Measurements from ENCODE around the gene HDAC4. TPM values are rescaled to one million over a fixed set of nuclear protein-coding genes. Genes with fewer than 3 reads are reported as not detected.

Gene HDAC4
- total RNA-seq, 4 donors from 2014 or later = 12.9 to 91.6 (median 39.8) TPM

GRCh38 chr2:239089884-239090283 lies 310.9 kb downstream of the HDAC4 start:
- H3K27ac ChIP-seq = no peak overlapping the region
- TF ChIP-seq, protein P1, sequence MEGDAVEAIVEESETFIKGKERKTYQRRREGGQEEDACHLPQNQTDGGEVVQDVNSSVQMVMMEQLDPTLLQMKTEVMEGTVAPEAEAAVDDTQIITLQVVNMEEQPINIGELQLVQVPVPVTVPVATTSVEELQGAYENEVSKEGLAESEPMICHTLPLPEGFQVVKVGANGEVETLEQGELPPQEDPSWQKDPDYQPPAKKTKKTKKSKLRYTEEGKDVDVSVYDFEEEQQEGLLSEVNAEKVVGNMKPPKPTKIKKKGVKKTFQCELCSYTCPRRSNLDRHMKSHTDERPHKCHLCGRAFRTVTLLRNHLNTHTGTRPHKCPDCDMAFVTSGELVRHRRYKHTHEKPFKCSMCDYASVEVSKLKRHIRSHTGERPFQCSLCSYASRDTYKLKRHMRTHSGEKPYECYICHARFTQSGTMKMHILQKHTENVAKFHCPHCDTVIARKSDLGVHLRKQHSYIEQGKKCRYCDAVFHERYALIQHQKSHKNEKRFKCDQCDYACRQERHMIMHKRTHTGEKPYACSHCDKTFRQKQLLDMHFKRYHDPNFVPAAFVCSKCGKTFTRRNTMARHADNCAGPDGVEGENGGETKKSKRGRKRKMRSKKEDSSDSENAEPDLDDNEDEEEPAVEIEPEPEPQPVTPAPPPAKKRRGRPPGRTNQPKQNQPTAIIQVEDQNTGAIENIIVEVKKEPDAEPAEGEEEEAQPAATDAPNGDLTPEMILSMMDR (IDR thresholded peaks at IDR 0.05) = no peak
- no peak for TF ChIP-seq POLR2A (IDR thresholded peaks at IDR 0.05)
- H3K9me3 ChIP-seq = no peaks in the 10 kb centered on the region
- peaks cover 7 to 11% of the 10 kb centered on the region in 2 donors for H3K36me3 ChIP-seq
- no peaks in the 10 kb centered on the region for H3K4me1 ChIP-seq
- H3K4me3 ChIP-seq (replicated peaks in 1 of 3) = no peak overlapping the region
- no peak for DNase-seq
- intact Hi-C loops (cut with DNase I) = no loop called here
- no peaks in the 10 kb centered on the region for H3K27me3 ChIP-seq
- 97 to 98% methylated on average over 10 to 12 of the region's 13 CpGs for WGBS, 2 donors

- peaks cover 5 to 21% of the 10 kb centered on the region in 2 donors for H3K36me3 ChIP-seq
- DNase-seq = no peak
- TF ChIP-seq POLR2A (IDR thresholded peaks at IDR 0.05) = no peak
- TF ChIP-seq, protein P1 (IDR thresholded peaks at IDR 0.05) = no peak
- H3K27me3 ChIP-seq = no peaks in the 10 kb centered on the region
- no peaks in the 10 kb centered on the region for H3K9me3 ChIP-seq
- no peaks in the 10 kb centered on the region for H3K4me1 ChIP-seq
- H3K4me3 ChIP-seq (replicated peaks in 1 of 3) = no peak overlapping the region
- WGBS, 2 donors = 92 to 94% methylated on average over 20 to 21 of the region's 21 CpGs
- no peak overlapping the region for H3K27ac ChIP-seq
- intact Hi-C loops (cut with DNase I) = no loop called here
Measured at GRCh38 chr2:239087046-239087710, 313.6 kb downstream of the HDAC4 start.

- intact Hi-C loops (cut with DNase I) = no loop called here
- 91 to 96% methylated on average over 26 to 28 of the region's 28 CpGs for WGBS, 2 donors
- Histone ChIP-seq H3K9me3 (no peaks in the 10 kb centered on the region), H3K36me3 (peaks cover 6 to 24% of the 10 kb centered on the region in 2 donors), H3K4me1 (no peaks in the 10 kb centered on the region), H3K27ac (no peak overlapping the region), H3K27me3 (no peaks in the 10 kb centered on the region), H3K4me3 (replicated peaks in 1 of 3) (no peak overlapping the region)
- TF ChIP-seq, protein P1 (IDR thresholded peaks at IDR 0.05) = no peak
- TF ChIP-seq POLR2A (IDR thresholded peaks at IDR 0.05) = no peak
- no peak for DNase-seq
Measured at GRCh38 chr2:239086325-239087020, 314.3 kb downstream of the HDAC4 start.

DNA sequence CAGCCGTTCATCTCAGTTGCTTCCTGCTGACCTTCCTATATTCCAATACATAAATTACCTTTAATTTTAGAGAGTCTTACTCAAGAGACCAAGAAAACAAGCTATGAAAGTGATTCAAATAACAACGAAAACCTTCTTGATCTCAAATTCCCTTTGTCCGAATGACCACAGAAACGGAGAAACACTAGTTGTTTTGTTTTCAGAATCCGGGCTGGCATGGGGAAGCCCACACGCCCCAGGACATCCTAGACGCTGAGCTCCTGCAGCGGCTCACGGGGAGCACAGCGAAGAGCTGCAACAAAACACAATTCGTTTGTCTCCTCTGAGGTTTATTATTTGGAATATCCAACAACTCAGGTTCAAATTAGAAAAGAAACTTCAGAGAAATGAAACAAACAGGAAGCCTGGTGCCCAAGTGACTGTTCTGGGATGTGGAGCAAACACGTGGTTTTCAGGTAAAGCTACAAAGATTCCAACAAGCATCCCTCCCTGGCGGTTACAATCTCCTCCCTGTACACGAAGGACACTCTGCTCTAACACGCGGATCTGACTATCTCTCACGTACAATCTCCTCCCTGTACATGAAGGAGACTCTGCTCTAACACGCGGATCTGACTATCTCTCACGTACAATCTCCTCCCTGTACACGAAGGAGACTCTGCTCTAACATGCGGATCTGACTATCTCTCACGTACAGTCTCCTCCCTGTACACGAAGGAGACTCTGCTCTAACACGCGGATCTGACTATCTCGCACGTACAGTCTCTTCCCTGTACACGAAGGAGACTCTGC lies 315.4 kb downstream of the HDAC4 start:
- no peak overlapping the region for H3K27ac ChIP-seq
- intact Hi-C loops (cut with DNase I) = no loop called here
- H3K9me3 ChIP-seq = no peaks in the 10 kb centered on the region
- TF ChIP-seq POLR2A (IDR thresholded peaks at IDR 0.05) = no peak
- TF ChIP-seq, protein P1 (IDR thresholded peaks at IDR 0.05) = no peak
- DNase-seq = no peak
- H3K27me3 ChIP-seq = no peaks in the 10 kb centered on the region
- no peaks in the 10 kb centered on the region for H3K4me1 ChIP-seq
- 87 to 92% methylated on average over 29 of the region's 29 CpGs for WGBS, 2 donors
- H3K36me3 ChIP-seq = peaks cover 6 to 21% of the 10 kb centered on the region in 2 donors
- no peak overlapping the region for H3K4me3 ChIP-seq (replicated peaks in 1 of 3)
